GM12878 (cell line): Measurements from ENCODE around the gene FAS.

Source experiments
- CHD1 ChIP-seq: IDR thresholded peaks from 2 replicates; pipeline ENCODE4 v1.6.1; 2012; ENCODE audit warnings: low read depth, low read length, improper control_type of control experiment
- CREB1 ChIP-seq: IDR thresholded peaks from 2 replicates; pipeline ENCODE4 v1.6.1; 2012; ENCODE audit warnings: low read depth, mild to moderate bottlenecking, inconsistent platforms
- FOXM1 ChIP-seq: IDR thresholded peaks from 2 replicates; pipeline ENCODE4 v1.6.1; 2012; ENCODE audit warnings: low read depth, mild to moderate bottlenecking, inconsistent platforms, low read length, moderate library complexity
- RBBP5 ChIP-seq: fragments of 200-600 bp; sonication (generic); conservative IDR thresholded peaks from 2 replicates; pipeline ENCODE4 v1.6.1; 2016
- SPI1 ChIP-seq: IDR thresholded peaks from 2 replicates; pipeline ENCODE4 v1.6.1; 2011; ENCODE audit warnings: low read depth, mild to moderate bottlenecking, low read length, moderate library complexity, borderline replicate concordance; ENCODE audit not compliant: insufficient read depth
- SUZ12 ChIP-seq: fragments of 200-600 bp; sonication (generic); IDR thresholded peaks from one replicate; pipeline ENCODE4 v1.6.1; 2018; ENCODE audit warnings: antibody characterized with exemption, mild to moderate bottlenecking; ENCODE audit not compliant: unreplicated experiment
- TCF3 ChIP-seq: IDR thresholded peaks from 2 replicates; pipeline ENCODE4 v1.6.1; 2012; ENCODE audit warnings: low read depth, mild to moderate bottlenecking, low read length, borderline replicate concordance; ENCODE audit not compliant: insufficient read depth
- TF ChIP-seq, protein P1 (sequence below), 3 experiments: IDR thresholded peaks in 2 of 3; conservative IDR thresholded peaks in 1 of 3; 2 replicates each; pipeline ENCODE4 v1.5.1; 2011; ENCODE audit warnings: low read depth in 3 of 3, low read length in 3 of 3, mild to moderate bottlenecking in 3 of 3, control low read depth in 2 of 3, moderate library complexity in 2 of 3, inconsistent platforms in 1 of 3, mixed read lengths in 1 of 3; ENCODE audit not compliant: control insufficient read depth in 2 of 3, insufficient read depth in 1 of 3; ENCODE audit errors: extremely low read depth in 1 of 3

DNA sequence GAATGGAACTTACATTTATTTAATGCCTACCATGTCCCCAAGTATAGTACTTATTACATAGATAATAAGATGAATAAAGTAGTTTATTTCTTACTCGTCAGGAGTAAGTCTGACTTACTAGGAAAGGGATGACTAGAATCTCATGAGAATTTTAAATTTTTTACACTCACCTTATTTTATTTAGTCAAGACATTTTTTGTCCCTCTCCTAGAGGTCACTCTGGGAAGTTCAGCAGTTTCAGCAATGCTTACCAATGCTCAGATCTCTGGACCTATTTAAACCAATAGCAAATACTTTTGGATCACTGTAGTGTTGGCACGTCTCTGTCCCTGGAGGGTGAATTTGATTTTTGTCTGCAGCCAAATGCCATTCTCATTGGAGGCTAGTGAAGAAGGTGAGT lies 27.3 kb upstream of the FAS start:
- TF ChIP-seq, protein P1, sequence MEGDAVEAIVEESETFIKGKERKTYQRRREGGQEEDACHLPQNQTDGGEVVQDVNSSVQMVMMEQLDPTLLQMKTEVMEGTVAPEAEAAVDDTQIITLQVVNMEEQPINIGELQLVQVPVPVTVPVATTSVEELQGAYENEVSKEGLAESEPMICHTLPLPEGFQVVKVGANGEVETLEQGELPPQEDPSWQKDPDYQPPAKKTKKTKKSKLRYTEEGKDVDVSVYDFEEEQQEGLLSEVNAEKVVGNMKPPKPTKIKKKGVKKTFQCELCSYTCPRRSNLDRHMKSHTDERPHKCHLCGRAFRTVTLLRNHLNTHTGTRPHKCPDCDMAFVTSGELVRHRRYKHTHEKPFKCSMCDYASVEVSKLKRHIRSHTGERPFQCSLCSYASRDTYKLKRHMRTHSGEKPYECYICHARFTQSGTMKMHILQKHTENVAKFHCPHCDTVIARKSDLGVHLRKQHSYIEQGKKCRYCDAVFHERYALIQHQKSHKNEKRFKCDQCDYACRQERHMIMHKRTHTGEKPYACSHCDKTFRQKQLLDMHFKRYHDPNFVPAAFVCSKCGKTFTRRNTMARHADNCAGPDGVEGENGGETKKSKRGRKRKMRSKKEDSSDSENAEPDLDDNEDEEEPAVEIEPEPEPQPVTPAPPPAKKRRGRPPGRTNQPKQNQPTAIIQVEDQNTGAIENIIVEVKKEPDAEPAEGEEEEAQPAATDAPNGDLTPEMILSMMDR (IDR thresholded peaks at IDR 0.05 in 2 of 3, conservative IDR thresholded peaks at IDR 0.05 in 1 of 3; ENCODE audit: control insufficient read depth in 2 of 3, extremely low read depth in 1 of 3, insufficient read depth in 1 of 3, low read depth in 3 of 3, low read length in 3 of 3), result no peak
- TF ChIP-seq CHD1 (no peak), FOXM1 (no peak), RBBP5 (no peak), SPI1 (no peak), TCF3 (no peak), SUZ12 (no peak), CREB1 (no peak)
